HG03354 (cell line): ENCODE results near the gene PLCH1.

Source experiments
- ATAC-seq: cut with Tn5 transposase; IDR thresholded peaks from one replicate; pipeline ENCODE4 v1.9.1; 2021; ENCODE audit warnings: mild to moderate bottlenecking; ENCODE audit not compliant: unreplicated experiment, poor library complexity, severe bottlenecking

PLCH1 gene

GRCh38 chr3:155745795-155746550 is 1.1 kb upstream of the PLCH1 start:
- ATAC-seq = no peak

GRCh38 chr3:155744010-155744625 is 753 bp downstream of the PLCH1 start:
- ATAC-seq = peak; percentile 33

DNA sequence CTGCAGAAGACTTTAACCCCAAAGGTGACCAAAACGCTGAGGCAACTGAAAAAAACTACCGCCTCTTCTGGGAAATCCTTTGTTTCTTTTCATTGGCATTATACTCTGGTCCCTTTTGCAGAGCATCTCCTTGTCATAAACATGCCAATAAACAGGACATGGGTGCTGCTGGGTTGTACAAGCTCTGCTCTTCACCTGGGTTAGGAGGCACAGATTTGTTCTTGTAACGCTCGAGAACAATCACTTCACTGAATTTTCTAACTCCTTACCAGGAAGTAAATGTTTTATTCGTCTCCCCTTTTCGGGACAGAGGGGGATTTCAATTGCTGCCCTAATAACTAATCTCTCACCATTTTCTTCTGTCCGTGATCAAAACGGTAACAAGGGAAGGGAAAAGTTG is 1.3 kb downstream of the PLCH1 start:
- no peak for ATAC-seq

DNA sequence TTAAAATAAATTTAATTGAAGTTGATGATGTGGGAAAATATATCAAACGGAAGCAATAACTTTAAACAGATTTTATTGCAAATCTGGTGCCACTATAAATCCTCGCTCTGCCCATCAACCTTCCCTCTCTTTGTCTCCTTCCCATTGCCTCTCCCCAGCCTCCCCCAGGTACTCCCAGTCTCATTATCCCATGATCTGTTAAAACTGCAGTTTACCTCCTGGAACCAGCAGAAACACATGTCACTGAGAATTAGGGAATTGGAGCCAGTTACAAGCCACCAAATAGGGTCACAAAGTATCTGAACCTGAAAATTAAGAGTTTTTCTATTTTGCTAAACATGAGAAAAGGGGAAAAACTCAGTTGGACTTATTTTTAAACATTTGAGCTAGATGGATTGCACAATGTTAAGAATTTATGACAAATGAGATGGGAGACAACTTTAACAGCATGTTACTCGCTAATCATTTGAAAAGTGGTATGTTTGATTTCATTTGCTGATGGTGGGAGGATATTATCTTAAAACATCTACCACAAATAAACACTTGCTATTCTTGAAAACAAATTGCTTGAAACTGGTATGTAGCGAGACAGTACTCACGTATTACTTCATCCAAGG is 2.4 kb downstream of the PLCH1 start:
- ATAC-seq = no peak

DNA sequence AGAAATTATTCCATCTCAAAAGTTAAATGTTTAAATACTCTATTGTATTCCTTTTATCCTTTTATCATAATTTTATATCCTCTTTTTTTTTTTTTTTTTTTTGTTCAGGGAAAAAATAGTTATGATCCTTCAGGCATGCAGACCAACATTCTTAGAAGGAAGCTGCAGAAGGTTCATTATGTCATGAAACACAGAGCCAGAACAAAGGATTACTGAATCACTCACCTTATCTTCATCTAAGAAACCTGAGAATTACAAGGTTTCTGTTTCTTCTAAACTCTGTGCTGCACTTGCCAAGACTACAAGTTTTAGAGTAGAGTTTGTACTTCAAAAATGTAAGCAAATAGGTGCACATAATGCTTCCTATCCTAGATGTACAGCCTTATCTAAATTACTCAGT is 3.3 kb downstream of the PLCH1 start:
- no peak for ATAC-seq

- no peak for ATAC-seq
These were observed 3.8 kb downstream of the PLCH1 start for GRCh38 chr3:155741101-155741500.

- ATAC-seq = no peak
These were observed 5.7 kb downstream of the PLCH1 start for GRCh38 chr3:155739154-155739553.

GRCh38 chr3:155738580-155739076 is 6.2 kb downstream of the PLCH1 start:
- ATAC-seq = no peak

- ATAC-seq = peak; percentile 96
These were observed 6.9 kb downstream of the PLCH1 start for GRCh38 chr3:155737844-155738460.

- no peak for ATAC-seq
These were observed 8.5 kb downstream of the PLCH1 start for GRCh38 chr3:155736381-155736780.

- no peak for ATAC-seq
These were observed 14.0 kb downstream of the PLCH1 start for GRCh38 chr3:155730843-155731242.

DNA sequence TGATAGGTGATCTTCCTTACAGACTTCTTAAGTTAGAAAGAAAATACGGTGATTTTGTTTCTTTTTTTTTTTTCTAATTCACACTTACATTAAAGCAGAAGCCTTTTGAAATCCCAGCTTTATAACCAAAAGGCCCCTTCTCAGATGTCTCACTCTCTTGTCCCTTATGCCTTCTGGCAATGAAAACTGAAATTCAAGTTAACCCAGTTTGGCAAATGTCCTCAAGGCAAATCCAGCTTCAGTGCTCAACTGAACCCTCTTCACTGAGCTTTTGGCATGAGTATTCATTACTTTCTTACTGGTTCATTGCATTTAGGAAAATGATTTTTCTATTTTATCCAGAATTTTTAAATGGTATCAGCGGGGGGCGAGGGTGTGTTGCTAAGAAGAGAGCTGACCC is 17.0 kb downstream of the PLCH1 start:
- no peak for ATAC-seq

DNA sequence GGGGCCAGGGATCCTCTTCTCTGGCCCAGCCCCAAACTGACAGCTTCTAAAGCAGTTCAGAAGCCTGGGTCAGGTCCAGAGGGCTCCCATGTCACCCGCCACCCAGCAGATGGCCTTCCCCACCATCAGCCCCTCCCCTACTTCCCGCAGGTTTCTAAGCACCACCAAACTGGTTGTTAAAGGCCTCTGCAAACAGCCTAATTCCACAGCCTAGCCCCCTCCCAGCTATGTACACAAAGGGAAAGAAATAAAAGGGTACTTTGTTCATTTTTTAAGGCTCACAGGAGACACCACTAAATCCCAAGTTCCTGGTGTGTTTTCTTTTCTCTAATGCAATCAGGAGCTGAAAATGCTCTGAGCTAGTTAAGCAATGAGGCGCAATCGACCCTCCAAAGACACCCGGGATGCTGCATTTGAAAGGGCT is 30.6 kb downstream of the PLCH1 start:
- ATAC-seq = no peak

DNA sequence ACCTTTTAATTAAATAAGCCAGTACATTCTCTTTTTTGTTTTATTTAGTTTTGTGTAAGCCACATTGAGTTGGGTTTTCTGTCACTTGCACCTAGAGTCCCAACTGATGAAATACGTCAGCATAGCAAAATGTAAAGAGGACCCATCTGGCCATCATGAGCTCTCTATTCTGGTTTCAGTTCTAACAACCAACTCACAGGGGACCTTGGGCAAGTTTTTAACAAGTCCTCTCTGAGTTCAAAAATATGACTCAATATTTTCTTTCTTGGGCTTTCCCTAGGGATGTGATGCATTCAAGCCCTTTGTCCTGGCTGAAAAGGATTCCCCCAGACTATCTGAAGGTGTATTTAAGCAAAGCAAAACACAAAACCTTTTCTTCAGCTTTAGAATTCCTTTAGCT is 32.9 kb downstream of the PLCH1 start:
- peak; percentile 93 for ATAC-seq

DNA sequence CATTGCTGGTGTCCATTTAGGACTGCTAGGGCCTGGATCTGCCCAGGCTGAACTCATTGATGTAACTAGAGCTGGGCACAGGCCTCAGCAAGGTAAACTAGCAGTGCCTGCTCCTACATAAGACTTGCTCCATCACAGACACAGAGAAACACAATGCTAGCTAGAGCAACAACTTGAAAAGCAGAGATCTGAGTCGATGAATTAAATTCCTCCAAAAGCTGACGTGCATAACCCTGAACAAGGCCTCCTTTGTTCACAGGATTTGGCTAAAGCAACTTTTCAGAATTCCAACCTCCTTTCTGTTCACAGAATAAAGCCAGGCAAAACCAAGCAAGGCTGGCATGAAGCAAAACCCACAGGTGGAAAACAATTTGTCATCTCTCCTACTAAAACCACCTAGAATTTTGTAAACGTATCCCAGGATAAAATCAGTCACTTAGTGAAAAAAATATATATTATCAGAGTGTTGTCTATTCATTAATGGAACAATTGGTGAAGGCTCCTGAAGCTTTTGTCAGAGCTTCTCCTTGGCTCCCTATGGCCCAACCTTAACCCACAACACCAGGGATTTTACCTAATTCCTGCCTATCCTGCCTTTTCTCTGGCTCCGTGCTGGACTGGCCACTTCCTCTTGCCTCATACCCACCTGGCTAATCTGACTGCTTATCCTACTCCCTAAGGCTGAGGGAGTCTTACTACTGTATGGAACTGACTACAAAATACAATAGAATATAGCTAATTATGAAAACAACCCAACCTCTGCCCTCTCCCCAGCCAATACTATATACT is 39.9 kb downstream of the PLCH1 start:
- no peak for ATAC-seq

DNA sequence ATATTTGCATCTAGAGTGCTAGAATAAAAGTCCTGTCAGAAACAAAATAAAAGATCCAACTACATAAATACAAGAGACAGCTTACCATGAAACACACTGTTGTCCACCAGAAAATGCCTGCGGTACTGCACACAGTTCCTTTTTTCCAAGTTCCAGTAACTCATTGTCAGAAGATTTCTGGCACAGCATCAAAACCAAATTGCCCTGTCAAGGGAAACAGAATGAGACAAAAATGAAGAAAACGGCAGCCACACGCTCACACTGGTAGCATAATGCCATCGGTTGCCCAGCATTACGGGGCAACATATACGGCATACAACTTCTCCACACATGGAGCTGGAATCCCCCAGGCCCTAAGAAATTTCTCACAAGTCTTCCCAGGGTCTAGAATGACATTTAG is 40.8 kb downstream of the PLCH1 start:
- ATAC-seq = no peak

DNA sequence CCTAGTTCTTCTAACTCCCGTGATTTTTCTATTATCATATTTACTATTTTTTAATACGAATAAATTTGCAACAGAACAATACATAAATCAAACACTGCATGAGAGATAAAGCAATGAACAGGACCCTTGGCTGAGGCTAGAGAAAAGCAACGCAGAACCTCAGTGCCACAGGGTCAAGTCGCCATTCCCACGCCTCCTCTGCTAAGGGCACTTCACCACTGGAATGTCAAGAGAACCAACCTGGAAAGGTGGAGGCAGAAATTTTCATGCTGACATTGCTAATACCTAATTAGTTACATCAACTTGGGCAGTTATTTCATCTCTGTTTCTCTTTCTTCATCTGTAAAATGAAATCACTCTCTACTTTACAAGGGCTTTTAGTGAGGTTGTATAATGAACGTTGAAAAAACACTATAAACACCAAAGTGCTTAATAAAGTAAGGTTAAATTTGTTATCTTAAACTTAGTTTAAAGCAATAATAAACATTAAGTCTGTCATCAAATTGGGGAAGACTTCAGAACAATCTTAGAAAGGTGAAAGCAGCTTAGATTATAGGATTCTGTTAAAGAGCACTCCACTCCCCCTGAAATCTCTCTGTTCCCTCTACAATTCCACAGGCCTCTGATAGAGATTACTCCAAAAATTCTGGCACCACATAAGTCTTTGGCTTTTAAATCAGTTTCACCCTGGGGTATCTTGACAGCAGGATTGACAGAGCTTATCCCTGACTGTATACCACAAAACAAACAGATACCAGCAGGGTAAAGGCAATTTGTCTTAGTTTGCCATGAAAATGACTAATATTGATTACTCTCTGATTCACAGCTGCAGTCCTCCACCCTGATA is 41.9 kb downstream of the PLCH1 start:
- ATAC-seq = no peak

DNA sequence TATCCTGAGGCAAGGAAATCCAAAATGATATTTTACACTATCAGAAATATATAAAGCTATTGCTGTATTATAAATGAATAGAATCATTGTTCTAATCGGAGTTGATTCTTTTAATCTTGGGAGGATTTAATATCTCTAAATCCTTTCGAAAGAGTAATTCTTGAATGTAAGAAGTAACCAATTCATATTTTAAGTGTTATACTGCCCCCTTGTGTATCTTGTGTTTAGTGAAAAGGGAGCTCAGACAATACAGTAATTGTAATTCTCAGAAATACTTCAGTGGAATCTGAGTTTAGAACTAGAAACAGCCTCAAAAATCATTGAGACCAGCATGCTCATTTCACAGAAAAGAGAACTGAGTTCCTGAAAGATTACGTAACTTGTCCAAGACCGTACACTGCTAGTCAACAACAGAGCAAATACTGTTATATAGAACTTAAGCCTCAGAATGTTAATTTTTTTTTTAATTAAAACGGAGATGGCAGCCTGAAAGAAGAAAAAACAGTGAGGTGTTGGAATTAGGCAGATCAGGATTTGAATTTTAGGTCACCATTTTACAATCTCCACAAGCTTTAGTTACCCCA is 42.9 kb downstream of the PLCH1 start:
- ATAC-seq = no peak

DNA sequence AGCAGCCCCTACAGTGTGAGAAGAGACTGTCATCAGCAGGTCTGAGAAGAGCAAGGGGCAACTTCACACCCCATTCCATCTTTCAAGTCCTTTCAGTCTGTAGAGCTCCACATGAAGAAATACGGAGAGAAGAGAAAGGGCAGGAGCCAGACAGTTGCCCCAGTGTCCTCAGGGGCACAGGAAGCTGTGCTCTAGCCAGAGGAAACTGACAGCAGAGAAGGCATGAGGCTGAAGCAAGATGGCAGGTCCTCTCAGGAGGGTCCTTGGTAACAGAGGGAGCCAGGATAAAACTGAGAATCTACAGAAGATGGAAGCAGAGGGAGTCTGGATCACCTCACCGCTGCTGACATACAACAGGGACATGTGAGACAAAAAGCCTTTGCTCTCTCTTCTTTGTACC is 47.3 kb downstream of the PLCH1 start:
- ATAC-seq = no peak
